ELR (cell line): ENCODE measurements around the gene RASSF4.

ENCODE experiments used
- DNase-seq: peaks from one replicate; pipeline ENCODE4 v3.0.0-alpha.2; 2015; ENCODE audit warnings: low read depth

RASSF4 gene

DNA sequence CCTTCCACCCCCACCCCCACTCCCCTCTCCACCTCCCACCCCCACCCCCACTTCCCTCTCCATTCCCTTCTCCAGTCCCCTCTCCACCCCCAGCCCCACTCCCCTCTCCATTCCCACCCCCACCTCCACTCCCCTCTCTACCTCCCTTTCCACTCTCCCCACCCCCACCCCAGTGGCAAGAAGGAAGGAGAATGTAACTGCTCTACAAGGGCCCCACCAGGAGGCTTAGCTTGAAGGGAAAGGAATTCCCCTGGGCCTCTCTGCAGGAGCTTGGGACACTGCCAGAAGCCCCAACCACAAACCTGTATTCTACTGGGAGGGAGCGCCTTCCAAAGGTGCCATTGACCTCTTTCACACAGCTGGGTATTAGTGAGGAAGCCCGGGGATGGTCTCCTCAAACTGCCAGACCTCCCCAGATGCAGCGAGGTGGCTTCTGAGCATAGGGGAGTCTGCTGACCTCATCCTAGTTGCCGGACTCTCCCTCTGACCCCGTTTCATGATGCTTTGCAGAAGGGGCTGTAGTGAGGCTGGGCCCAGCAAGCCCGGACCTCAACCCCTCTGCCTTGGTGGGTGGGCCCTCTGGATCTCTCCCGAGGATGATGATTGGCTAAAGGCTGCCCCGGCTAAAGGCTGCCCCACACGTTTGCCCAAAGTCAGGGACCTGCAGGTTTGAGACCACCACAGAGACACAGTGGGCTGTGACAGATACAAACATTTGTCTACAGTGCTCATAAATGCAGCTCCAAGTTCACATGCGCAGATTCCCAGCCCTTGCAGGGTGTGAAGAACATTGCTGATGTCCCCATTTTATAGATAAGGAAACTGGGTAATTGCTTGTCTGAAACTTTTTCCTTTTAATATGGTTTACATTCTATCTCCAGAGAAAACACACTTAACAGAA lies 16.1 kb downstream of the RASSF4 start:
- DNase-seq = peak; percentile 65

DNA sequence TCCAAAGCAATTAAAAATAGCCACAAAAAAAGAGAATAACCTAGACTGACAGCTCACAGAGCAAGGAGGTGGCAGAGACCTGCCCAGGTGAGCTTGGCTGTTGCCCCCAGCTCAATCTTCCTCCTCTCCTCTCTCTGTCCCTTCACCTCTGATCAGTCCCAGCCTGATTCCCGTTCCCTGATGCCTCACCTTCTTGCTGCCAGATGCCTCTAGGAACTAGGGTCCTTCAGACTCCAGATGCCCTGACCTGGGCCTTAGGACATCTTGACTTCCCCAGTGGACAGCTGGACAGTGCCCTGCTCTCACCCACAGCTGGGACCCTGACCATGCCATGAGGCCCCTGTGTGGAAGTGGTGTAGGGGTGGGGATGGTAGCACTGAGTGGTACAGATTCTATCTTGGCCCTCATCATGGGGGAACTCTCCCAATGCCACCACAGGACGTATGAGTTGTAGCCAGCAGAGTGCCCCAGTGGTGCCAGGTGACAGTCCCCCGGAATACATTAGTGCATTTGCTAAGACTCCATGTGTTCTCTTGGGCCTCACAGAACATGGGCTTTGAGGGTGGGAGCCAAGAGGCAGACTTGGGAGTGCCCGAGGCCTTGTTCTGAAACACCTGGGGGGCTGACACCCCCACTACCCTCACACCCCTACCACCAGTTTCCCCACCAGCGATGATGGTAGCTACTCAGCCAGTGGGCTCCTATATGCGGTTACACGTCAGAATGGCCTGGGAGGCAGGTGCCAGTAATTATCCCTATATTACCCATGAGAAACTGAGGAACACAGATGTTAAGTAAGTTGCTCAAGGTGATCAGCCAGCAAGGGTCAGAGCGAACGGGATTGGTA lies 17.0 kb downstream of the RASSF4 start:
- DNase-seq = no peak

DNA sequence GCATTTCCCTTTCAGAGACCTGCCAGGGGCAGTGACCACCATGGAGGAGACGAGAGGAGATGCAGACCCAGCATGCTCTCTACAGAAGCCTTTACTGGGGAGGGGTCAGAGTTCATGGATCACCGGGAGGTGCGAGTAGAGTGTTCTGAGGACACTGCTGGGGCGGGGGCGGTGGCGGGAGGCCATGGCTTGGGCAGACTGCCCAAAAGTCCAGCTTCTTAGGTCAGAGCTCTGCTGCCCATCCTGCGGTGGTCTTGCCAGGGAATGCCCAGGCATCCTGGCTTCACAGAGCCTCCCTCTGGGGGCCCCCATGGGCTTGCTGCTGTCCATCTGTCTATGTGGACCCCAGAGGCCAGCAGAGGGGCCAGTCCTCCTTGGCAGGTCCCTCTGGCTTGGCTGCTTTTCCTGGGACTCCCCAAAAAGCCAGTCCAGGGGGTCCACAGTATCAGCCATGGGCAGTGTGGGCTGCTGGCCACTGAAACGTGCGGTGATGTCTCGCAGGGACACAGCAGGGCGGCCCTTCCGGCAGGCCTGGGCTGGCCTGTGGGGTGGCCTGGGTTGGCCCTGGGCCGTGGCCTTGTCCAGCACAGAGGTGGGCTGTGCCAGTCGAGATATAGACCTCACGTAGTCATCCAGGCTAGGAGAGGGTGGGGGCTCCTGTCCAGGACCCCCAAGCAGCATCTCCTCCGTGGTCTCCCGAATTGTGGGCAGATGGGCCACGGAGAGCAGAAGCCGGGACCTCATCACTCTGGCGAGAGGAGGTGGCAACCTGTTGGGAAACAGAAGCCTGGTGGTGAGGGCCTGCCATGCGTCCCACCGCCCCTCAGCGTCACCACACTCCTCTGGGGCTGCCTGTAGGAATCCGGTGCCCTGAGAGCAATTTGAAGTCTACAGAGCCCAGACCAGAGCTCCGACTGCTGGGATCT lies 17.9 kb downstream of the RASSF4 start:
- no peak for DNase-seq

DNA sequence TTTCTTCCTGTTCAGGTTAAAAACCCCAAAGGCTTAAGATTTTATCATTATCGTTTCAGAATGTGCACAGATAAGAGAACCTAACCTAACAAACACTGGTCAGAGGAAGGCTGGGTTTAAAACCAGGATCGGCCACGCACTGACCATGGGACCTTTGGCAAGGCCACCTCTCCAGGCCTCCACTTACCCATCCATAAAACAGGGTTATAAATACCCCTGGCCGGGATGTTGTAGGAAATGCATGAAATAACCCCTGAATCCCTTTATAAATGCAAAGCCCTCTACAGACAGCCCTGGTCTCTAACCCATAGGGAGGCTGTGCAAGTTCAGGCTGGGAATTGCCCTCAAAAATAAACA lies 18.6 kb downstream of the RASSF4 start:
- no peak for DNase-seq

DNA sequence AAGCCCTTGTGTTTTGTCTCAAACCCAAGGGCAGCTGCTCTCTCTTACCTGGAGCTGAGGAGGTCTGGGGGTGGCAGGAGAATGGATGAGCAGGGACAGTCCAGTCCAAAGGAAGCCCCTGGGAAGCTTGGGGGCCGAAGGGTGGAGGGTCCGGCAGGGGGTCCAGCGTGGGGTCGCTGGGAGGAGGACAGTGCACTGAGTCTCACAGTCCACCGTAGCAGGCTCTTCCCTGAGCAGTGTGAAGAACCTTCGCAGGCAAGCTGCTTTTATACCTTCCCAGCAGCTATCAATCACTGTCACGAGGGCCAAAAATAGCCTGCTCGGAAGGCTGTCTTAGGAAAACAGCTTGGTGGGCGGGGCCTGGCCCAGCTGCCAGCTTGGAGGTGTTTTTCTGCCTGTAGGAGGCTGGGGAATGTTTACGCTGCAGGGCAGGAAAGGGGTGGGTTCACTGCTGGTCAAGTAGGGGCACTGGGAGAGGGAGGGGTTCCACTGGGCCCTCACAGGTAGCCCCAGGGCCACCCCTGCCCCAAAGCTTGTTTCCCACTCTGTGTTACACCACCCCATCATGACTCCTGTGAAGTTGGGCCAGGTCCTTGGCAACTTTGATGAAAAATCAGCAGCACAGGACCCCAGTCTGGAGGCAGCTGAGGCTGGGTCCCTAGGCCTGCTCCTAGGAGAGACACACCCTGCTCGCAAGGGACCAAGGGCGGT lies 19.1 kb downstream of the RASSF4 start, which contains the start of gene DEPP1:
TSS of gene DEPP1 (minus strand) at position 240 of the 711 bp plus-strand sequence. CDS start 779 bp downstream, outside the sequence.
- peak; percentile 76 for DNase-seq

DNA sequence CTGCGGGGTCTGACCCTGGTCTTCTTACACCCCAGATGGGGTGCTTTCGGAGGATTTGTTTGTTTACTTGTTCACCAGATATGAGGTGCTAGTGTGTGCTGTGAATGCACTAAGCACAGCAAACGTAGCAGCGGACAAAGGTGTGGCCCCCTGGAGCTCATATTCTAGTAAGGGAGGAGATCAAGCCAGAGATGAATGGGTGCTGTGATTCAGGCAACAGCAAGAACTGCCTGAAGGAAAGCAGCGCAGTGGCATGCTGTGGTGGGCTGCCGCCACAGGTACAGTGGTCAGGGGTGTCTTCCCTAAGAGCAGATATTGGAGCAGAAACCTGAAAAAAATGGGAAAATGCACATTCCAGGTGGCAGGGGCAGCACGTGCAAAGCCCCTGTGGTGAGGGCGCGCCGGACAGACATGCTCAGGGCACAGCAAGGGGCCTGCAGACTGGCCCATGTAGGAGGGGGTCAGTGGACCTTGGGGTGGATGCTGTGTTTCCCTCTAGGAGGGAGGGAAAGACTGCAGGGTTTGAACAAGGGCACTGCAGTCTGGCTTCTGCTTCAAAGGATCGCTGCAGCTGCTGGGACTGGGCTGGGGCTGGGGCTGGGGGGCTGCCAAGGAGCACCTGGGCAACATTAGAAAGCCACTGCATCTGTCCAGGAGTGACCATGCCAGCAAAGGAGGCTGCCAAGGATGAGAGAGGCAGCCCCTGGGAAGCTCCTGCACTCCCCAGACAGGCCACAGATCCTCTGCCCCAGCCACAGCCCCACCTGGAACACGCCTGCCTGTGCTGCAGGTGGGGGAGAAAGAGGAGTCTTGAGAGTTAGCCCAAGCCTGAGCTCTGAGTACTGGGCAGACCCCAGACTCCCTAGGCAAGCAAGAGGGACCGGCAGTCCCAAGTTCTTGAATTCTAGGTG lies 19.9 kb downstream of the RASSF4 start:
- no peak for DNase-seq

DNA sequence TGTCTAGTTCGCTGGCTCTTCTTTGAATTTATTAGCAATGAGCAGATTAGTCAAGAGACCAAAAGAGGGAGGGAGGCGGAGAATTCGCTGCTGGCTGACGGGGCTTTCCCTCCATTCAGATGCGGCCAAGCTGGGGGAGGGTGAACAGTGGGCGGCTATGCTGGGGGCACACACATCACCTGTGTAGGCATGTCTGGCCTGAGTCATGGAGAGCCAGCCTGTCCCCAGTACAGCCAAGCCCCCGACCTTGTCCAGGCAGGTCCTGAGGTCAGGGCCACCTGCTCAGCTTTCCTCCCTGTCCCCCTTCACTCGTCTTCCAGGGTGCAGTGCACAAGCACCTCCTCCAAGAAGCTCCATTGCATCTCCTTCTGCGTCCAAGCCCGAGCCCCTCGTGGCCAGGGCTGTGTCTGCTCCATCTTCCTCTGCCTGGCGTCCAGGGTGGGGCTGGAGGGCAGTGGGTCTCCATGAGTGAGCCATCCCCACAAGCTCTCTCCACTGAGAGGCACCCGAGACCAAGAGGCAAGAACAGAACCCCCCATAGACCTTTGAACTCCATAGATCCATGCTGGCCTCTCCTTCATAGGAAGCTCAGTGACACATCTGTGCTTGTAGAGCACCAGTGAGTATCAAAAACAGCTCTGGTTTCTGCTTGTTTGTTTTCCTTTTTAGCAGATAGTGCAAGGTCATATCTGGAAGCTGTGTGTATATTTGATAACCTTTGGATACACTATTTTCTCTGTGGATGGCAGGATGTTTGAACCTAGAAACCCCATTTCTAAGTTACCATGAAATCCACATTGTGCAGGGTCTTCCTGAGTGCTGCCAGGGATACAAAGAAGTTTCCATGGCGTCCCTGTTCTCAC lies 20.9 kb downstream of the RASSF4 start:
- peak; percentile 21 for DNase-seq

DNA sequence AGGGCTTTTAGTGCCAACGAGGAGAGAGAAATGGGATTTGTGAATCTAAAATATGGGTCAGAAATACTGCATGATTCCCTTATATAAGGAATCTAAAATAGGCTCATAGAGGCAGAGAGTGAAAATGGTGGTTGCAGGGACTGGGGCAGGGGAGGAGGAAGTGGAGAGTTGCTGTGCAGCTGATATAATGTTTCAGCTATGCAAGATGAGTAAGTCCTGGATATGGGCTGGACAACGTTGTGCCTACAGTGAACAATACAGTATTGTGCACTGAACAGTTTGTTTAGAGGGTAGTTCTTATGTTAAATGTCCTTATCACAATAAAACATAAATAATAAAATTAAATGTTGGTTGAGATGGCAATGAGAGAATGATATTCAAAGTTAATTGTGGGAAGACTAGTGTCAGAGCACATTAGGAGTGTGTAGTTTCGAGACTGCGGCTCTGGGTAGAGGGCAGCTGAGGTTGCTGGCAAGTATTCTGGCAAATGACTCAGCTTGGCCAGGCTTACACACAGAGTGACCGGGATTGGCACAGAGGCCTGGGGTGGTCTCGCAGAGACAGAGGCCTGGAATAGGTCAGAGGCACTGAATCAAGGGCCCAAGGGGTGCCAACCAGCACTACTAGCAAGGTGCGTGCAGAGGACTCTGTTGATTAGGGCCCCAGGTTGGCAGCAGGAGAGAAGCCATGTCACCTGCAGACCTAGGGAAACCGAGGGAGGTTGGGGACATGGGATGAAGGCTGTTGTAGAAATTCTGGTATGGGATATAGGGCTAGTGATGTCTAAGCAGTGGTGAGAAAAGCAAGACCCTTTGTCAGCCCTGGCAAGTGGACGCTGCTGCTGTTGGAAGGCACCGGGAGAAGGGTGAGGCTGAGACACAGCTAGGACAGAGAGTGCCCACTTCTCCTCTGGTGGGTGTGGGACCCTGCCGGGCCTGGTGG lies 21.8 kb downstream of the RASSF4 start:
- peak; percentile 93 for DNase-seq

DNA sequence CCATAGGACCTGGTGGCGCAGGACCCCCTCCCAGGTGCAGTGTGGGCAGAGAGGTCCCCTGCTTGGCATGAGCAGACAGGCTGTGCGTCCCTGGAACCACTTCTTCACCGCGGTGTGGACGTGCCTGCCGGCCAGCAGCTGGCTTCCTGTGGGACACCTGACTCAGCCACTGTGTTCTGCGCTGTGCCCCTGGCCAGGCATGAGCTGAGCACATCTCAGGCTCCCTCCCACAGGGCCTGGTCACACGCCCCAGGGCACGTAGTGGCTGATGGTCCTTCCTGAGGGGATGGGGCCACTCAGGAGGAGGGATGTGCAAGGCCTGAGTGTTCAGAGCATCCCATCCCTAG lies 22.5 kb downstream of the RASSF4 start:
- DNase-seq = peak; percentile 91

DNA sequence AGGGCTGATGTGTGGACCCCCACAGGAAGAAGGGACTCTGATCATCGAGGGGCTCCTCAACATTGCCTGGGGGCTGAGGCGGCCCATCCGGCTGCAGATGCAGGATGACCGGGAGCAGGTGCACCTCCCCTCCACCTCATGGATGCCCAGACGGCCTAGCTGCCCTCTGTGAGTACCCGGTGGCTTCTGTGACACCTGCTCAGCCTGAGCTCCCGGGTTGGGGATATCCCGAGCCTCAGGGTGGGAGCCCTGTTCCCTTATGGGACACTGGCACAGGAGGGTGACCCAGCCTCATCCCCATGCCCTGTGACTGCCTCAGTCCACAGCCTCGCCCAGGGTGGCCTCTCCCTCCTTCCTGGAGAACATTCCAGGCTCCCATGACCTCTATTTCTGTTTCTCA lies 22.9 kb downstream of the RASSF4 start:
- no peak for DNase-seq

DNA sequence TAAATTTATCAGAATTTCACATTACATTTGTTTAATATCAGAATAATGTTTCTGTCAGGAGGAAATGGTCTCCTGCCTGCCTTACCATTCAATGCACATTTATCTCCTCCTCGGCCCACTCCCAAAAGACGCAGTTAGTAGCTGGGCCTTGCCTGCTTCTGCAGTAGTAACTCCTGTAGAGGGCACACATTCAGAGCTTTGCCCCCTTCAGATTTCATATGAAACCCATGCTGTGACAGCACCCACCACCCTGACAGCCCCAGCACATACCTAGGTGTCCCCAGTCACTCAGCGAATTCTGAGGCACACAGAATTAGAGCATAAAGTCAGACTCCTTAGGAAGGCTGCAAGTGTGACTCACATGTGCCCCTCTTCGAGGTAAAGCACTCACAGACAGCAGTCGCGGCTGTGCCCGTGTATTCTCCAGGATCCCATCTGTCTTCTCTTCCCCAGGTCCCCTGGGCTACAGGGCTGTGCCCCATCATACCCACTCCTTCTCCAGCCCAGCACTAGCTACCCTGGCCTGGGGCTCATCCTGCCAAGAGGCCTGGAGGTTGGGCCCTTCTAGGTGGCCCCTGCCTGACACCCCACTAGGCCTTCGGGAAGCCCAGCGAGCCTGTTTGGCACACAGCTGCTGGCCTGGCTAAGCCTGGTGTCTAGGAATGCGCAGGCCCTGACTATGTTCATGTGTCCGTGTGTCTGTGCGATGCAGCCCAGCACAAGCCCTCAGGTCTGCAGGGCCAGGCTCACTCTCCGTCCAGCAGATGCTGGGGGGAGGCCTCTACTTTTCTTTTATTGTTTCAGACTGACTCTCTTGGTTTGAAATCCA lies 23.7 kb downstream of the RASSF4 start:
- no peak for DNase-seq

DNA sequence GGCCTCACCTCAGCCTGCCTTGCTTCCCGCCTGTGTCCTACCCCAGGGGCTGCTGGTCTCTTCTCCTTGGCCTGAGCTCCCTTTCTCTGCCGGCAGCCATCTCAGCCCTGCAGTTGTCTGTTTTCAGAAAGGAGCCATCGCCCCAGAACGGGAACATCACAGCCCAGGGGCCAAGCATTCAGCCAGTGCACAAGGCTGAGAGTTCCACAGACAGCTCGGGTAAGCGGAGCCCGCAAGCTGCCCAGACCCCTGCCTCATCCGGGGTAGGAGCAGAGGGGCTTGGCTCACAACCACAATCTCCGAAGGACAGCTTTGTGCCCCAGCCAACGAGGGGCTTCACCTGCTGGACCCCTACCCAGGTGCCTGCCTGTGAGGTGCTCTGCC lies 24.3 kb downstream of the RASSF4 start:
- no peak for DNase-seq

DNA sequence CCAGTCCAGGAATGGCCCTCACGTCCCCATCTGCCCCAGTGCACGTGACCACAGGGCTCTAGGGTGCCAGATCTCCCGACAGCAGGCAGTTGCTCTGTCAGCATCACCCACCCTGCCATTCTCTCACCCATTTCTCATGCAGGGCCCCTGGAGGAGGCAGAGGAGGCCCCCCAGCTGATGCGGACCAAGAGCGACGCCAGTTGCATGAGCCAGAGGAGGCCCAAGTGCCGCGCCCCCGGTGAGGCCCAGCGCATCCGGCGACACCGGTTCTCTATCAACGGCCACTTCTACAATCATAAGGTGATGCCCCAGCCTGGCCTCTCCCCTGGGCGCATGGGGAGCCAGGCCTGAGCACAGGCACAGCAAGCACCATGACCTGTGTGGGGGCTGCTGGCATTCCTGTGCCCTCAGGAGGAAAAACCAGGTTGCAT lies 25.1 kb downstream of the RASSF4 start:
- no peak for DNase-seq

DNA sequence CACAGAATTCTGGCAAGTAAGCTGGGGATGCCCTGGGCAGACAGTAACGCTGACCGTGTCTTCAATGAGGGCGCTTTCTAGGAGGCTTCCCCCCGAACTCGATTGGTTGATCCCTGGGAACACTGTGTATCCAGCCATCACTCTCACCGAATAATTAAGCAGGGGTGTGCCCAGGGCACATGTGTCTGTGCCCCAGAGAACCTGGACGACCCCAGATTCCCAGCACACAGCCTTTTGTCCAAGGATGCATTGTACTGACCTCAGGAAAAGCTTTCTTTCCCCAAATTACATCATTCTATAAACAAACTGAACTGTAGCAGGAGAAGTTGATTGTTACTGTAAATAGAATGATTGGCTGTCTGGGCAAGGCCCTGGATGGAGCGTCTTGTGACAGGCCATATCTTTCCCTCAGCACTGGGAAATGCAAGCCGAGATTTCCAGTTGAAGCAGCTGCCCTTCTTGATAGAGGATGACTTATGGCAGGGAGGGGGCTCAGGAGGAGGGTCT lies 25.6 kb downstream of the RASSF4 start:
- no peak for DNase-seq

DNA sequence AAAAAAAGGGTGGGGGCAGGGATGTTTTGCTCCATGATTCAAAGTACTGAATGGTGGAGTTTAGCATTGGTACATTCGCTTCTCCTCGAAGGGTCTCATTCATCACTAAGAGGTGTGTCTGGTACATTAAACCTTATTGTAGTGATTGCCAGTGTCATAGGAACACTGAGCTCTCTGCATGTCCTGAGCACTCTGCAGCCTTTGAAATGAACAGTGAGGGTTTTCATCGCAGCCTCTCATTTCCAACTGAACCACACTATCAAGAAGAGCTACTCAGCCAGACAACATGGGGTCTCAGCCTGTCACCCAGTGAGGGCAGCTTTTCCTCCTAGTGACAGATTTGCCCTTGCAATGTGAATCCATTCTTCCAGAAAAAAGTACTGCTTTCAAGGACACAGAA lies 26.6 kb downstream of the RASSF4 start:
- DNase-seq = no peak

DNA sequence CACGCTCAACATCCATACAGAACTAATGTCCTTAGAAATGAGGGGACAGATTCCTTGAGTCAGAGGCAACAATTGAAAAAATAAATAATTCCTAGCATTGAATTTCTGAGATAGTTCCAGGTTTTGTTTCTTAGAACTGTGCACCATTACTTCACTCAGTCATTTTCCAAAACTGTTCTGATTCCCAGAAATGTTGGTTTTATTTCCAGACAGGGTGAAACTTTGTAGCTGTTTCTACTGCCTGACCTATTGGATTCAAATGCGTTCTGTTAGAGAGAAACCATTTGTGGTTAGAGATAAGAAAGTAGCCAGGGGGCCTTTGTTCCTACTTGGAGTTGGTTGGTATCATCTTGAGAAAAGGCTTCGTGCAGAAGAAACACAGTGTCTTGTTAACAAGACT lies 27.1 kb downstream of the RASSF4 start:
- no peak for DNase-seq

DNA sequence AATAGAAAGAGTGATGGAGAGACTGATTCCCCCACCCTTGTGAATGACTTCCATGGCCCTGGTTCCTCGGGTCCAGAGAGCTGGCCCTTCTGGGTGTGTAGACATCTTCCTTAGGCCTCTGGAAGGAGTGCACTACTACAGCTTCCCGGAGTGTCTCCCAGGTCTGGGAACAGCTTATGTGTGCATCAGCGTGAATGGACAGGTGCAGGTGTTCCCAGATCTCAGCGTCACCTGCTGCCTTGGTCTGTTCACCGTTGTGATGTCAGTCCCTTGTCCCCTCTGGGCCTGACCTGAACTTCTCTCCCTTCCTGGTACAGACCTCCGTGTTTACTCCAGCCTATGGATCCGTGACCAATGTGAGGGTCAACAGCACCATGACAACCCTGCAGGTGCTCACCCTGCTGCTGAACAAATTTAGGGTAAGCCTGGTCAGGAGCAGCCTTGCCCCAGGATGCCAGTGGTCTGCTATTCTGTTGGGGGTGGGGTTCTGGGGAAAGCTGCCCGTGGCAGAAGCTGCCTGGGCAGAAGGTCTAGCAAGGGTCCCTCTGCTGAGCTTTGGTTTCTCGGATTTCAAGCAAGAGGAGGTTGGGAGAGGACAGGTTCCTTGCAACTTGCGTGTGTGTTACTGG lies 29.5 kb downstream of the RASSF4 start:
- no peak for DNase-seq
